GM19240 (cell line): ENCODE data around the gene IGF2BP3.
A peak's percentile ranks its signal among the peaks of the same experiment; 100 is the strongest.

Source experiments
- DNase-seq: peaks from one replicate; pipeline ENCODE4 v3.0.0; 2011; ENCODE audit warnings: low spot score; ENCODE audit not compliant: insufficient read length

The IGF2BP3 gene

GRCh38 chr7:23295401-23295697 lies 174.9 kb downstream of the IGF2BP3 start:
- DNase-seq = no peak

- DNase-seq = no peak
Observed at GRCh38 chr7:23294549-23295400, 175.5 kb downstream of the IGF2BP3 start.

- no peak for DNase-seq
Observed at GRCh38 chr7:23293500-23294073, 176.7 kb downstream of the IGF2BP3 start.

- DNase-seq = no peak
Observed at GRCh38 chr7:23292623-23293022, 177.7 kb downstream of the IGF2BP3 start.

- no peak for DNase-seq
Observed at GRCh38 chr7:23291957-23292560, 178.2 kb downstream of the IGF2BP3 start.

GRCh38 chr7:23290993-23291392 lies 179.3 kb downstream of the IGF2BP3 start:
- DNase-seq = no peak

- no peak for DNase-seq
Observed at GRCh38 chr7:23287612-23288011, 182.7 kb downstream of the IGF2BP3 start.

GRCh38 chr7:23285657-23286646 lies 184.3 kb downstream of the IGF2BP3 start:
- DNase-seq = no peak

- DNase-seq = no peak
Observed at GRCh38 chr7:23284871-23285270, 185.4 kb downstream of the IGF2BP3 start.

GRCh38 chr7:23283086-23283485 lies 187.2 kb downstream of the IGF2BP3 start:
- no peak for DNase-seq

- DNase-seq = no peak
Observed at GRCh38 chr7:23279819-23280525, 190.3 kb downstream of the IGF2BP3 start.

GRCh38 chr7:23277359-23277989 lies 192.8 kb downstream of the IGF2BP3 start:
- DNase-seq = peak; percentile 33

- DNase-seq = no peak
Observed at GRCh38 chr7:23276947-23277346, 193.3 kb downstream of the IGF2BP3 start.

- no peak for DNase-seq
Observed at GRCh38 chr7:23276376-23276775, 193.9 kb downstream of the IGF2BP3 start.

- no peak for DNase-seq
Observed at GRCh38 chr7:23275912-23276311, 194.4 kb downstream of the IGF2BP3 start.

- peak; percentile 68 for DNase-seq
Observed at GRCh38 chr7:23273141-23273599, 197.1 kb downstream of the IGF2BP3 start.

- no peak for DNase-seq
Observed at GRCh38 chr7:23272275-23272674, 198.0 kb downstream of the IGF2BP3 start.

GRCh38 chr7:23268746-23269145 lies 201.5 kb downstream of the IGF2BP3 start:
- DNase-seq = no peak

GRCh38 chr7:23268167-23268566 lies 202.1 kb downstream of the IGF2BP3 start:
- no peak for DNase-seq

- DNase-seq = no peak
Observed at GRCh38 chr7:23267357-23267756, 202.9 kb downstream of the IGF2BP3 start.
